ENCODE data around the gene AHCYL2.
A peak's percentile ranks its signal among the peaks of the same experiment; 100 is the strongest.
"Not testable (repeated sequence)": the region's sequence is repeated elsewhere in the genome, so short reads cannot be mapped to it uniquely, and the experiment has no call there.

AHCYL2 gene

GRCh38 chr7:129225931-129226572 is 1.2 kb downstream of the AHCYL2 start:
- Histone ChIP-seq H3K27me3 (ENCODE audit: insufficient read depth, low read length) (peaks cover 12% of the 10 kb centered on the region; the same call in 1 of the 2 replicates), H3K9ac (ENCODE audit: low read depth, low read length) (peak overlapping the region; percentile 73), H3K4me1 (ENCODE audit: insufficient read depth, low read length) (peaks cover 10% of the 10 kb centered on the region; the same call in 1 of the 2 replicates), H3K36me3 (ENCODE audit: insufficient read depth, low read depth, low read length) (no peaks in the 10 kb centered on the region), H3K9me3 (ENCODE audit: insufficient read depth, low read depth, low read length) (no peaks in the 10 kb centered on the region), H3K27ac (ENCODE audit: low read length) (no peak overlapping the region), H3K4me3 (ENCODE audit: low read length) (peak overlapping the region; percentile 93)

GRCh38 chr7:129227646-129228578 is 3.1 kb downstream of the AHCYL2 start:
- peaks cover 12% of the 10 kb centered on the region; the same call in 1 of the 2 replicates for H3K27me3 ChIP-seq (ENCODE audit: insufficient read depth, low read length)
- no peak overlapping the region for H3K4me3 ChIP-seq (ENCODE audit: low read length)
- peaks cover 10% of the 10 kb centered on the region; the same call in 1 of the 2 replicates for H3K4me1 ChIP-seq (ENCODE audit: insufficient read depth, low read length)
- no peaks in the 10 kb centered on the region for H3K36me3 ChIP-seq (ENCODE audit: insufficient read depth, low read depth, low read length)
- H3K9ac ChIP-seq (ENCODE audit: low read depth, low read length), result no peak overlapping the region
- H3K9me3 ChIP-seq (ENCODE audit: insufficient read depth, low read depth, low read length), result no peaks in the 10 kb centered on the region
- H3K27ac ChIP-seq (ENCODE audit: low read length), result no peak overlapping the region

GRCh38 chr7:129228633-129229032 is 3.8 kb downstream of the AHCYL2 start:
- peaks cover 12% of the 10 kb centered on the region; the same call in 1 of the 2 replicates for H3K27me3 ChIP-seq (ENCODE audit: insufficient read depth, low read length)
- peaks cover 10% of the 10 kb centered on the region; the same call in 1 of the 2 replicates for H3K4me1 ChIP-seq (ENCODE audit: insufficient read depth, low read length)
- no peak overlapping the region for H3K4me3 ChIP-seq (ENCODE audit: low read length)
- H3K36me3 ChIP-seq (ENCODE audit: insufficient read depth, low read depth, low read length), result no peaks in the 10 kb centered on the region
- H3K9ac ChIP-seq (ENCODE audit: low read depth, low read length), result no peak overlapping the region
- no peak overlapping the region for H3K27ac ChIP-seq (ENCODE audit: low read length)
- H3K9me3 ChIP-seq (ENCODE audit: insufficient read depth, low read depth, low read length), result no peaks in the 10 kb centered on the region

- Histone ChIP-seq H3K27me3 (ENCODE audit: insufficient read depth, low read length) (peaks cover 3% of the 10 kb centered on the region; the same call in 1 of the 2 replicates), H3K36me3 (ENCODE audit: insufficient read depth, low read depth, low read length) (no peaks in the 10 kb centered on the region), H3K9ac (ENCODE audit: low read depth, low read length) (no peak overlapping the region), H3K27ac (ENCODE audit: low read length) (no peak overlapping the region), H3K9me3 (ENCODE audit: insufficient read depth, low read depth, low read length) (no peaks in the 10 kb centered on the region), H3K4me3 (ENCODE audit: low read length) (no peak overlapping the region), H3K4me1 (ENCODE audit: insufficient read depth, low read length) (peaks cover under 1% of the 10 kb centered on the region; the same call in 1 of the 2 replicates)
Measured at GRCh38 chr7:129231666-129232065, 6.8 kb downstream of the AHCYL2 start.

- H3K27ac ChIP-seq (ENCODE audit: low read length), result no peak overlapping the region
- H3K9me3 ChIP-seq (ENCODE audit: insufficient read depth, low read depth, low read length), result no peaks in the 10 kb centered on the region
- H3K27me3 ChIP-seq (ENCODE audit: insufficient read depth, low read length), result no peaks in the 10 kb centered on the region
- 0 out of 2 replicates have a peak, but pooled peaks cover 4% of the 10 kb centered on the region for H3K4me1 ChIP-seq (ENCODE audit: insufficient read depth, low read length)
- no peaks in the 10 kb centered on the region for H3K36me3 ChIP-seq (ENCODE audit: insufficient read depth, low read depth, low read length)
- H3K9ac ChIP-seq (ENCODE audit: low read depth, low read length), result no peak overlapping the region
- no peak overlapping the region for H3K4me3 ChIP-seq (ENCODE audit: low read length)
Measured at GRCh38 chr7:129238546-129238945, 13.7 kb downstream of the AHCYL2 start.

GRCh38 chr7:129240119-129240820 is 15.4 kb downstream of the AHCYL2 start:
- H3K4me3 ChIP-seq (ENCODE audit: low read length), result no peak overlapping the region
- H3K36me3 ChIP-seq (ENCODE audit: insufficient read depth, low read depth, low read length), result no peaks in the 10 kb centered on the region
- H3K9me3 ChIP-seq (ENCODE audit: insufficient read depth, low read depth, low read length), result no peaks in the 10 kb centered on the region
- 0 out of 2 replicates have a peak, but pooled peaks cover 4% of the 10 kb centered on the region for H3K4me1 ChIP-seq (ENCODE audit: insufficient read depth, low read length)
- H3K27ac ChIP-seq (ENCODE audit: low read length), result no peak overlapping the region
- H3K9ac ChIP-seq (ENCODE audit: low read depth, low read length), result no peak overlapping the region
- H3K27me3 ChIP-seq (ENCODE audit: insufficient read depth, low read length), result no peaks in the 10 kb centered on the region

GRCh38 chr7:129244220-129244619 is 19.4 kb downstream of the AHCYL2 start:
- no peak overlapping the region for H3K9ac ChIP-seq (ENCODE audit: low read depth, low read length)
- H3K4me1 ChIP-seq (ENCODE audit: insufficient read depth, low read length), result 0 out of 2 replicates have a peak, but pooled peaks cover 4% of the 10 kb centered on the region
- no peak overlapping the region for H3K27ac ChIP-seq (ENCODE audit: low read length)
- H3K9me3 ChIP-seq (ENCODE audit: insufficient read depth, low read depth, low read length), result no peaks in the 10 kb centered on the region
- no peak overlapping the region for H3K4me3 ChIP-seq (ENCODE audit: low read length)
- H3K36me3 ChIP-seq (ENCODE audit: insufficient read depth, low read depth, low read length), result no peaks in the 10 kb centered on the region
- H3K27me3 ChIP-seq (ENCODE audit: insufficient read depth, low read length), result no peaks in the 10 kb centered on the region

- Histone ChIP-seq H3K9me3 (ENCODE audit: insufficient read depth, low read depth, low read length) (no peaks in the 10 kb centered on the region), H3K27me3 (ENCODE audit: insufficient read depth, low read length) (no peaks in the 10 kb centered on the region), H3K27ac (ENCODE audit: low read length) (no peak overlapping the region), H3K4me1 (ENCODE audit: insufficient read depth, low read length) (0 out of 2 replicates have a peak, but pooled peaks cover 1% of the 10 kb centered on the region), H3K9ac (ENCODE audit: low read depth, low read length) (no peak overlapping the region), H3K4me3 (ENCODE audit: low read length) (no peak overlapping the region), H3K36me3 (ENCODE audit: insufficient read depth, low read depth, low read length) (no peaks in the 10 kb centered on the region)
Measured at GRCh38 chr7:129245533-129245932, 20.7 kb downstream of the AHCYL2 start.

- Histone ChIP-seq H3K9me3 (ENCODE audit: insufficient read depth, low read depth, low read length) (no peaks in the 10 kb centered on the region), H3K27me3 (ENCODE audit: insufficient read depth, low read length) (no peaks in the 10 kb centered on the region), H3K4me3 (ENCODE audit: low read length) (no peak overlapping the region), H3K27ac (ENCODE audit: low read length) (no peak overlapping the region), H3K4me1 (ENCODE audit: insufficient read depth, low read length) (no peaks in the 10 kb centered on the region), H3K36me3 (ENCODE audit: insufficient read depth, low read depth, low read length) (no peaks in the 10 kb centered on the region), H3K9ac (ENCODE audit: low read depth, low read length) (no peak overlapping the region)
Measured at GRCh38 chr7:129247087-129247486, 22.3 kb downstream of the AHCYL2 start.

- Histone ChIP-seq H3K4me1 (ENCODE audit: insufficient read depth, low read length) (peaks cover 3% of the 10 kb centered on the region; the same call in 1 of the 2 replicates), H3K36me3 (ENCODE audit: insufficient read depth, low read depth, low read length) (no peaks in the 10 kb centered on the region), H3K9me3 (ENCODE audit: insufficient read depth, low read depth, low read length) (no peaks in the 10 kb centered on the region), H3K27ac (ENCODE audit: low read length) (no peak overlapping the region), H3K4me3 (ENCODE audit: low read length) (no peak overlapping the region), H3K27me3 (ENCODE audit: insufficient read depth, low read length) (no peaks in the 10 kb centered on the region), H3K9ac (ENCODE audit: low read depth, low read length) (no peak overlapping the region)
Measured at GRCh38 chr7:129252128-129252527, 27.3 kb downstream of the AHCYL2 start.

- not testable (repeated sequence) for H3K27me3 ChIP-seq (ENCODE audit: insufficient read depth, low read length); H3K4me1 ChIP-seq (ENCODE audit: insufficient read depth, low read length); H3K36me3 ChIP-seq (ENCODE audit: insufficient read depth, low read depth, low read length); H3K9me3 ChIP-seq (ENCODE audit: insufficient read depth, low read depth, low read length); H3K27ac ChIP-seq (ENCODE audit: low read length); H3K9ac ChIP-seq (ENCODE audit: low read depth, low read length); H3K4me3 ChIP-seq (ENCODE audit: low read length)
Measured at GRCh38 chr7:129252603-129253002, 27.8 kb downstream of the AHCYL2 start.

Measured in iPS-20b (cell line).